Limb (tissue), 2 donors: ENCODE data around the gene KCP.

Experiments used
- DNase-seq, 2 donors: peaks; one replicate each; pipeline ENCODE4 v3.0.0-alpha.2; 2016; ENCODE audit errors: extremely low spot score in 2 of 2

Gene KCP

DNA sequence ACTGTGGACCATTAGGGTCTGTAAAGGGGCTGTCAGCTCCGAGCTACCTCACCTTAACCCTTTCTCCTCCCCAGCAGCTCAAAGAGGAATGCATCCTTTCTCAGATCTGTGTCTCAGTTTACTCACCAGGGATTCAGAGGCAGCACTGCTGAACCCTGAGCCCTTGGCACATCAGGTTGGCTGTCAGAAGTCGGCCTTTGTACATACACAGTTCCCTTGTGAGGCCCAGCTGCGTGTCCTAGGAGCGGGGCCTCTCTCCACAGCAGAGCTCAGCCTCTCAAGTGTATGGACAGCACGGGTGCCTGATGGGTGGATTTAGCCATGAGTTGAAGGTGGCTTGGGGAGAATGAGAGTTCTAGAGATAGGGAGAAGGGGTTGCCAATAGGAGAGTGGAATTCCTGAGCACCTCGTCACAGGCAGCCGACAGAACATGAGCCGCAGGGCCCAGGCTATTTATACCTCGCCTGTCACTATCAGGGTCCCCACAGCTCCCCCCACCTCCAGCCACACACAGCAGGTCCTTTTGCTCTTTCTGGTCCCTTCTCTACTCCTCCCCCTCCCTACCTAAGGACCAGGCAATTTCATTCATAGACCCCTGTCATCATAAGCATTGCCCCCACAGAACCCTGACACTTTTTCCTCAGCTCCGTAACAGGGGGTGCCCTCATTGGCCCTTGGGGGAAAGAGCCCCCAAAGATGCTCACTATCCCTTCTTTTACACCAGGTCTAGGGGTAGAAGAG, 82.4 kb downstream of the KCP start:
- no peak for DNase-seq

DNA sequence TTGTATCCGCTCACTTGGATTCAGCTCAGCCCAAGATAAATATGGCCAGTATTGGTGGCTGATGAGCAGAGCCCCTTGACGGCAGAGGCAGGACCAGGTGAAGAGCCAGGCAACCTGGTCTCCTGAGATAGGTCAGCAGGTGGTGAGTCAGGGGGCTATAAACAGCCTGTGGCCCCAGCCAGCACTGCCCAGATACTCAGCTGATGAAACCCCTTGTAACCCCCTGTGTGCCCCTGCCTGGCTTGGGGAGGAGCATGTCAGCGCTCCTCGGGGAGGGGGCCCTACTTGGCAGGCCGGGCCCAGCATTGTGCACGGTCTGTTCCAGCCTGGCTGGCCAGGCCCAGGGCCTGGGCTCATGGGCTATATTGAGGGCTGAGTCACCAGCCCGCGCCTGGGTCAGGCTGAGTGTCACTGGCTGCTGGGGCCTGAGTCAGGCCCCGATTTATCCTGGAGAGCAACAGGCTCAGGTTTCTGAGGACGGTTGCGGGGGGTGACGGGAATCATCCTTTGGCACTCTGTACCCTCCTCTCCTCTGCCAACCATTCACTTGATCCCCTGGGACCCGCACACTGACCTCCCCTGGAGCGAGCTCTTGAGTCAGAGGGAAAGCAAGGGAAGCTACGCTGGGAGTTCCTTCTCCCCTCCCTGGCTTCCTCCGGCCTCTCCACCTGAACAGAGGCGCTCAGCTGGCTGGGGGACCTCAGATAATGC, 83.1 kb downstream of the KCP start:
- no peak for DNase-seq

DNA sequence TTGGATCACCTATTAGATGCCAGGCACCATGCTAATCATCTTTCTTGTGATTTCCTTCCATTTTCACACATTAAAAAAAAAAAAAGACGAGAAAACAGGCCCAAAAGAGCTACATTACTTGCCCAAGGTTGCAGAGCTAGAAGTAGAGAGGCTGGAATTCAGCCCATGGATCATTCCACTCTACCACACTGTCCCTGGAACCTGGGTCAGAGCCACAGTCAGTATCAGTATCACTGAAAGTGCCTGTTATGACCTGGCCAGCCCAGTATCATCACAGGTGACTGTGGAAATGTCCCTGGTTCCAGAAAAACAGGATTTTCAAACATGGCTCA, 83.6 kb downstream of the KCP start:
- DNase-seq, result no peak
